Smooth muscle cell (in vitro differentiated cells): Measurements from ENCODE around the gene TBC1D20. TPM values are rescaled to one million over a fixed set of nuclear protein-coding genes. Genes with fewer than 3 reads are reported as not detected.

Experiments
- DNase-seq: peaks from one replicate; lab custom pipeline; 2025; ENCODE audit not compliant: unreplicated experiment; lab: John Stamatoyannopoulos, UW
- H2AFZ ChIP-seq: fragments of 200-600 bp; sonication (generic); 2 replicates; pipeline ENCODE4 v1.6.0; 2016; ENCODE audit warnings: antibody characterized with exemption, low read depth, mild to moderate bottlenecking
- H3F3A ChIP-seq: fragments of 200-600 bp; sonication (generic); 2 replicates; pipeline ENCODE4 v1.6.0; 2017; ENCODE audit warnings: antibody characterized with exemption, low read depth
- H3K27ac ChIP-seq: fragments of 200-600 bp; sonication (generic); 2 replicates; pipeline ENCODE4 v1.5.1; 2016; ENCODE audit warnings: low read depth, mild to moderate bottlenecking
- H3K27me3 ChIP-seq: fragments of 200-600 bp; sonication (generic); 2 replicates; pipeline ENCODE4 v1.6.1; 2016; ENCODE audit warnings: low read depth, mild to moderate bottlenecking
- H3K36me3 ChIP-seq: fragments of 200-600 bp; sonication (generic); 2 replicates; pipeline ENCODE4 v1.5.1; 2016; ENCODE audit warnings: low read depth
- H3K4me1 ChIP-seq: fragments of 200-600 bp; sonication (generic); 2 replicates; pipeline ENCODE4 v1.5.1; 2016; ENCODE audit warnings: low read depth
- H3K4me2 ChIP-seq: fragments of 200-600 bp; sonication (generic); 2 replicates; pipeline ENCODE4 v1.6.0; 2016; ENCODE audit warnings: mild to moderate bottlenecking
- H3K4me3 ChIP-seq: fragments of 200-600 bp; sonication (generic); 2 replicates; pipeline ENCODE4 v1.5.1; 2016; ENCODE audit warnings: mild to moderate bottlenecking
- H3K79me2 ChIP-seq: fragments of 200-600 bp; sonication (generic); 2 replicates; pipeline ENCODE4 v1.6.0; 2016; ENCODE audit warnings: low read depth, mild to moderate bottlenecking
- H3K9ac ChIP-seq: fragments of 200-600 bp; sonication (generic); 2 replicates; pipeline ENCODE4 v1.6.0; 2016; ENCODE audit warnings: low read depth
- H3K9me3 ChIP-seq: fragments of 200-600 bp; sonication (generic); replicated peaks from 2 replicates; pipeline ENCODE4 v1.5.1; 2016; ENCODE audit warnings: low read depth
- H4K20me1 ChIP-seq: fragments of 200-600 bp; sonication (generic); 2 replicates; pipeline ENCODE4 v1.6.0; 2016; ENCODE audit warnings: low read depth
- CTCF ChIP-seq: fragments of 200-600 bp; sonication (generic); IDR thresholded peaks from 2 replicates; pipeline ENCODE4 v1.5.1; 2017; ENCODE audit warnings: borderline replicate concordance, mild to moderate bottlenecking, antibody characterized with exemption; ENCODE audit not compliant: insufficient read depth, poor library complexity, severe bottlenecking
- WGBS: methylation state at CpG from one replicate; pipeline ENCODE4 v1.1.7; 2016; ENCODE audit warnings: low lambda C conversion rate; 5-methylcytosine and 5-hydroxymethylcytosine counted together
- polyA plus RNA-seq: library from polyadenylated mRNA; unstranded; fragments of >200 nt; fragmentation: Nextera tagmentation; extraction: Ambion mirVana; gene quantifications from 2 replicates; pipeline ENCODE4 v1.2.1, GENCODE V29; 2016
- total RNA-seq: library from RNA; depleted of rRNA; stranded (reverse); fragments of >200 nt; gene quantifications from 2 replicates; pipeline ENCODE4 v1.2.3, GENCODE V29; 2014

Gene TBC1D20
- total and polyA plus RNA-seq, 2 experiments from 2014 or later = 41.6 to 41.9 TPM

- Histone ChIP-seq H3K9ac (peak overlapping the region; percentile 96), H3K27me3 (no peaks in the 10 kb centered on the region), H3K4me2 (peak overlapping the region; percentile 99), H3K4me1 (peaks cover 6% of the 10 kb centered on the region), H3K4me3 (peak overlapping the region; percentile 100), H2AFZ (no peak overlapping the region), H3K27ac (peak overlapping the region; percentile 89), H4K20me1 (peaks cover 27% of the 10 kb centered on the region), H3K79me2 (peaks cover 59% of the 10 kb centered on the region), H3K36me3 (no peaks in the 10 kb centered on the region), H3F3A (no peaks in the 10 kb centered on the region), H3K9me3 (no peaks in the 10 kb centered on the region)
- 34% methylated on average over 7 of the region's 7 CpGs for WGBS
- TF ChIP-seq CTCF = no peak
- no peak for DNase-seq
Observed at GRCh38 chr20:408843-409696, 53.3 kb downstream of the TBC1D20 start.

GRCh38 chr20:407953-408842 is 54.1 kb downstream of the TBC1D20 start, which contains the start of gene RBCK1:
Gene RBCK1 (plus strand): TSS chr20:408299. CDS start chr20:408758, 459 bp downstream.
- DNase-seq = peak; percentile 83
- Histone ChIP-seq H3K4me1 (peaks cover 6% of the 10 kb centered on the region), H3K27me3 (no peaks in the 10 kb centered on the region), H3K4me3 (peak within 1 kb of the TSS; percentile 100), H3K4me2 (peak within 1 kb of the TSS; percentile 99), H3K79me2 (peaks cover 51% of the 10 kb centered on the region), H3K36me3 (no peaks in the 10 kb centered on the region), H3K27ac (peak within 1 kb of the TSS; percentile 89), H3F3A (no peaks in the 10 kb centered on the region), H2AFZ (peak within 1 kb of the TSS; percentile 92), H3K9ac (peak within 1 kb of the TSS; percentile 96), H3K9me3 (no peaks in the 10 kb centered on the region), H4K20me1 (peaks cover 18% of the 10 kb centered on the region)
- WGBS = 2% methylated on average over 52 of the region's 87 CpGs
- TF ChIP-seq CTCF = no peak

GRCh38 chr20:407133-407952 is 55.0 kb downstream of the TBC1D20 start:
- peak; percentile 15 for TF ChIP-seq CTCF
- 4% methylated on average over 29 of the region's 45 CpGs for WGBS

More at GRCh38 chr20:407133-407952, 55.0 kb downstream of the TBC1D20 start:
- Histone ChIP-seq H3K4me3 (peak overlapping the region; percentile 100), H3K9me3 (no peaks in the 10 kb centered on the region), H3K27me3 (no peaks in the 10 kb centered on the region), H2AFZ (peak overlapping the region; percentile 87), H3K4me2 (peak overlapping the region; percentile 97), H3F3A (no peaks in the 10 kb centered on the region), H3K4me1 (peaks cover 6% of the 10 kb centered on the region), H3K79me2 (peaks cover 42% of the 10 kb centered on the region), H4K20me1 (peaks cover 11% of the 10 kb centered on the region), H3K27ac (no peak overlapping the region), H3K36me3 (no peaks in the 10 kb centered on the region), H3K9ac (no peak overlapping the region)
- peak; percentile 83 for DNase-seq
